ENCODE results near the gene PCDHB12.

DNA sequence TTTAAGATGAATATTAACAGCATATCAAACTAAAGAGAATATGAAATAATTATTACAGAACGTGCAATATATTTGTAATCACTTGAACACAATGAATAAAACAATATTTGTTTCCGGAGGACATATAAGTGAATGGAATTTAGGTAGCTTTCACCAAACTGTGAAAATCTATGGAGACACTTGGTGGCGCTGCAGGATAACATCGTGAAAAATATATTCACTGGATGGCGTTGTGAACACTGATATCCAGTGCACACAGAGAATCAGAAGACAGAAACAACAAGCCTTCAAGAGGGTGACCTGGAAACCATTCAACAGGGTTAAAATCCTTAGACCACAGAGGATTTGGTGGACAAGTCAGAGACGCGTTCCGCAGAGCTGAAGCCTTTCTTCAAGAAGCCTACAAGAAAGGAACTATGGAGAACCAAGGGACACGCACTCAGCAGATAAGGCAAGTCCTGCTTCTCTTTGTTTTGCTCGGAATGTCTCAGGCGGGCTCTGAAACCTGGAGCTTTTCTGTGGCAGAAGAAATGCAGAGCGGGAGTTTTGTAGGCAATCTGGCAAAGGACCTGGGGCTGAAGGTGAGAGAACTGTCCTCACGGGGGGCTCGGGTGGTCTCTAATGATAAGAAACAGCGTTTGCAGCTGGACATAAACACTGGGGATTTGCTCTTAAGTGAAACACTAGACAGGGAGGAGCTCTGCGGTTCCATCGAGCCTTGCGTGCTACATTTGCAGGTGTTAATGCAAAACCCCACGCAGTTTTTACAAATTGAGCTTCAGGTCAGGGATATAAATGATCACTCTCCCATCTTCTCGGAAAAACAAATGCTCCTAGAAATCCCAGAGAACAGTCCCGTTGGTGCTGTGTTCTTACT is 8.9 kb upstream of the PCDHB12 start, which contains the start of gene PCDHB11:
- TF ChIP-seq, protein P1, sequence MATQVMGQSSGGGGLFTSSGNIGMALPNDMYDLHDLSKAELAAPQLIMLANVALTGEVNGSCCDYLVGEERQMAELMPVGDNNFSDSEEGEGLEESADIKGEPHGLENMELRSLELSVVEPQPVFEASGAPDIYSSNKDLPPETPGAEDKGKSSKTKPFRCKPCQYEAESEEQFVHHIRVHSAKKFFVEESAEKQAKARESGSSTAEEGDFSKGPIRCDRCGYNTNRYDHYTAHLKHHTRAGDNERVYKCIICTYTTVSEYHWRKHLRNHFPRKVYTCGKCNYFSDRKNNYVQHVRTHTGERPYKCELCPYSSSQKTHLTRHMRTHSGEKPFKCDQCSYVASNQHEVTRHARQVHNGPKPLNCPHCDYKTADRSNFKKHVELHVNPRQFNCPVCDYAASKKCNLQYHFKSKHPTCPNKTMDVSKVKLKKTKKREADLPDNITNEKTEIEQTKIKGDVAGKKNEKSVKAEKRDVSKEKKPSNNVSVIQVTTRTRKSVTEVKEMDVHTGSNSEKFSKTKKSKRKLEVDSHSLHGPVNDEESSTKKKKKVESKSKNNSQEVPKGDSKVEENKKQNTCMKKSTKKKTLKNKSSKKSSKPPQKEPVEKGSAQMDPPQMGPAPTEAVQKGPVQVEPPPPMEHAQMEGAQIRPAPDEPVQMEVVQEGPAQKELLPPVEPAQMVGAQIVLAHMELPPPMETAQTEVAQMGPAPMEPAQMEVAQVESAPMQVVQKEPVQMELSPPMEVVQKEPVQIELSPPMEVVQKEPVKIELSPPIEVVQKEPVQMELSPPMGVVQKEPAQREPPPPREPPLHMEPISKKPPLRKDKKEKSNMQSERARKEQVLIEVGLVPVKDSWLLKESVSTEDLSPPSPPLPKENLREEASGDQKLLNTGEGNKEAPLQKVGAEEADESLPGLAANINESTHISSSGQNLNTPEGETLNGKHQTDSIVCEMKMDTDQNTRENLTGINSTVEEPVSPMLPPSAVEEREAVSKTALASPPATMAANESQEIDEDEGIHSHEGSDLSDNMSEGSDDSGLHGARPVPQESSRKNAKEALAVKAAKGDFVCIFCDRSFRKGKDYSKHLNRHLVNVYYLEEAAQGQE (IDR thresholded peaks at IDR 0.05; ENCODE audit: insufficient replicate concordance, low read depth), result no peak
- TF ChIP-seq, protein P2, sequence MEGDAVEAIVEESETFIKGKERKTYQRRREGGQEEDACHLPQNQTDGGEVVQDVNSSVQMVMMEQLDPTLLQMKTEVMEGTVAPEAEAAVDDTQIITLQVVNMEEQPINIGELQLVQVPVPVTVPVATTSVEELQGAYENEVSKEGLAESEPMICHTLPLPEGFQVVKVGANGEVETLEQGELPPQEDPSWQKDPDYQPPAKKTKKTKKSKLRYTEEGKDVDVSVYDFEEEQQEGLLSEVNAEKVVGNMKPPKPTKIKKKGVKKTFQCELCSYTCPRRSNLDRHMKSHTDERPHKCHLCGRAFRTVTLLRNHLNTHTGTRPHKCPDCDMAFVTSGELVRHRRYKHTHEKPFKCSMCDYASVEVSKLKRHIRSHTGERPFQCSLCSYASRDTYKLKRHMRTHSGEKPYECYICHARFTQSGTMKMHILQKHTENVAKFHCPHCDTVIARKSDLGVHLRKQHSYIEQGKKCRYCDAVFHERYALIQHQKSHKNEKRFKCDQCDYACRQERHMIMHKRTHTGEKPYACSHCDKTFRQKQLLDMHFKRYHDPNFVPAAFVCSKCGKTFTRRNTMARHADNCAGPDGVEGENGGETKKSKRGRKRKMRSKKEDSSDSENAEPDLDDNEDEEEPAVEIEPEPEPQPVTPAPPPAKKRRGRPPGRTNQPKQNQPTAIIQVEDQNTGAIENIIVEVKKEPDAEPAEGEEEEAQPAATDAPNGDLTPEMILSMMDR (IDR thresholded peaks at IDR 0.05; ENCODE audit: insufficient read depth, low read length), result no peak

Measured in HL-60 (cell line).